IPS-15b (cell line): Measurements from ENCODE around the gene CAPN8.

Source experiments
- H3K27me3 ChIP-seq: one replicate; pipeline ENCODE4 v1.6.1; 2013; ENCODE audit warnings: low read length; ENCODE audit not compliant: control insufficient read depth, insufficient read depth
- H3K36me3 ChIP-seq: one replicate; pipeline ENCODE4 v1.6.1; 2013; ENCODE audit warnings: low read length; ENCODE audit not compliant: control insufficient read depth, insufficient read depth
- H3K4me1 ChIP-seq: one replicate; pipeline ENCODE4 v1.6.1; 2013; ENCODE audit warnings: mild to moderate bottlenecking, low read length; ENCODE audit not compliant: control insufficient read depth, insufficient read depth
- H3K4me3 ChIP-seq: one replicate; pipeline ENCODE4 v1.5.1; 2013; ENCODE audit warnings: low read depth, low read length
- H3K9ac ChIP-seq: one replicate; pipeline ENCODE4 v1.6.1; 2013; ENCODE audit warnings: low read depth, mild to moderate bottlenecking, low read length
- H3K9me3 ChIP-seq: one replicate; pipeline ENCODE4 v1.6.1; 2013; ENCODE audit warnings: mild to moderate bottlenecking, low read length; ENCODE audit not compliant: control insufficient read depth, insufficient read depth

The CAPN8 gene

DNA sequence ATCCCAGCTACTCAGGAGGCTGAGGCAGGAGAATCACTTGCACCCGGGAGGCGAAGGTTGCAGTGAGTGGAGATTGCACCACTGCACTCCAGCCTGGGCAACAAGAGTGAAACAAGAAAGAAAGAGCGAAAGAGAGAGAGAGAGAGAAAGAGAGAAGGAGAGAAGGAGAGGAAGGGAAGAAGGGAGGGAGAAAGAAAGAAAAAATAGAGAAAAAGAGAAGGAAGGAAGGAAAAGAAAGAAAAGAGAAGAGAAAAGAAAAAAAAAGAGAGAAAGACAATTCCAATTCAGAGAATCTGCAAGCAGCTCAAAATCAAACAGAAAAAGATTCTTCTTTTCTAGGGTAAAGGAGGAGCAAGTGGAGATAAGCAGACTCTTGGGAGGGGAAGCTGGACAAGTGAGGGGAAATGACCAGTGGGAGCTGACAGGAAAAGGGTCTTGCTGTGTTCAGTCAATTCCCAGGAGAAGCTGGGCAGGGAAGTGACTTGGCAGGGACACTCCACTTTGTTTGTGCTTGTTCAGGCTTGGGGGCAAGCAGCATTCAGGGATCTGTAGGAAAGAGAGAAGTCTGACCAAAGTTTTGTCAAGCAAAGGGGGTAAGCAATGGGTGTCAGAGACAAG lies 43.3 kb upstream of the CAPN8 start:
- Histone ChIP-seq H3K4me1 (peaks cover 13% of the 10 kb centered on the region), H3K4me3 (no peak overlapping the region), H3K27me3 (peaks cover 16% of the 10 kb centered on the region), H3K9me3 (no peaks in the 10 kb centered on the region), H3K36me3 (no peaks in the 10 kb centered on the region), H3K9ac (no peak overlapping the region)

DNA sequence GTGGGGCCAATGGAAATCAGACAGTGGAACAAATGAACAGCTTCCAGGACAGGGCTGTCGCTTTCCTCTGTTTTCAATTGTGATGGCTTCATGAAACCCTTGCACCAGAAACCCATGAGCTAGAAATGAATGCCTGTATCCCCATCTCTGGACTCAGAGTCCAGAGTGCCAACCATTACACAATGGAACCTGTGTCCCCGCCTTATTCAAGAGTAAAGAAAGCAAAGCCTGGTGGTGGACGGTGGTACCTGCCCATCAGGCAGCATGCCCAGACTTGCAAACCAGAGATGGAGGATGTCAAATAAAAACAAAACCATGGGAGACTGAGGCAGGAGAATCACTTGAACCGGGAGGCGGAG lies 42.5 kb upstream of the CAPN8 start:
- no peaks in the 10 kb centered on the region for H3K9me3 ChIP-seq
- H3K4me3 ChIP-seq = no peak overlapping the region
- peaks cover 9% of the 10 kb centered on the region for H3K27me3 ChIP-seq
- no peak overlapping the region for H3K9ac ChIP-seq
- no peaks in the 10 kb centered on the region for H3K36me3 ChIP-seq
- peaks cover 8% of the 10 kb centered on the region for H3K4me1 ChIP-seq

- H3K27me3 ChIP-seq = peaks cover 8% of the 10 kb centered on the region
- H3K4me1 ChIP-seq = peaks cover 8% of the 10 kb centered on the region
- H3K9me3 ChIP-seq = no peaks in the 10 kb centered on the region
- H3K4me3 ChIP-seq = no peak overlapping the region
- H3K36me3 ChIP-seq = no peaks in the 10 kb centered on the region
- H3K9ac ChIP-seq = no peak overlapping the region
Measured at GRCh38 chr1:223707256-223708000, 41.9 kb upstream of the CAPN8 start.

- peaks cover 8% of the 10 kb centered on the region for H3K4me1 ChIP-seq
- no peaks in the 10 kb centered on the region for H3K36me3 ChIP-seq
- no peak overlapping the region for H3K9ac ChIP-seq
- H3K4me3 ChIP-seq = no peak overlapping the region
- no peaks in the 10 kb centered on the region for H3K9me3 ChIP-seq
- H3K27me3 ChIP-seq = peaks cover 5% of the 10 kb centered on the region
Measured at GRCh38 chr1:223706077-223706973, 40.8 kb upstream of the CAPN8 start.

- Histone ChIP-seq H3K9ac (no peak overlapping the region), H3K27me3 (no peaks in the 10 kb centered on the region), H3K4me1 (peaks cover 8% of the 10 kb centered on the region), H3K36me3 (no peaks in the 10 kb centered on the region), H3K4me3 (no peak overlapping the region), H3K9me3 (no peaks in the 10 kb centered on the region)
Measured at GRCh38 chr1:223704921-223705878, 39.7 kb upstream of the CAPN8 start.

GRCh38 chr1:223703668-223704013 lies 38.1 kb upstream of the CAPN8 start:
- H3K27me3 ChIP-seq = no peaks in the 10 kb centered on the region

DNA sequence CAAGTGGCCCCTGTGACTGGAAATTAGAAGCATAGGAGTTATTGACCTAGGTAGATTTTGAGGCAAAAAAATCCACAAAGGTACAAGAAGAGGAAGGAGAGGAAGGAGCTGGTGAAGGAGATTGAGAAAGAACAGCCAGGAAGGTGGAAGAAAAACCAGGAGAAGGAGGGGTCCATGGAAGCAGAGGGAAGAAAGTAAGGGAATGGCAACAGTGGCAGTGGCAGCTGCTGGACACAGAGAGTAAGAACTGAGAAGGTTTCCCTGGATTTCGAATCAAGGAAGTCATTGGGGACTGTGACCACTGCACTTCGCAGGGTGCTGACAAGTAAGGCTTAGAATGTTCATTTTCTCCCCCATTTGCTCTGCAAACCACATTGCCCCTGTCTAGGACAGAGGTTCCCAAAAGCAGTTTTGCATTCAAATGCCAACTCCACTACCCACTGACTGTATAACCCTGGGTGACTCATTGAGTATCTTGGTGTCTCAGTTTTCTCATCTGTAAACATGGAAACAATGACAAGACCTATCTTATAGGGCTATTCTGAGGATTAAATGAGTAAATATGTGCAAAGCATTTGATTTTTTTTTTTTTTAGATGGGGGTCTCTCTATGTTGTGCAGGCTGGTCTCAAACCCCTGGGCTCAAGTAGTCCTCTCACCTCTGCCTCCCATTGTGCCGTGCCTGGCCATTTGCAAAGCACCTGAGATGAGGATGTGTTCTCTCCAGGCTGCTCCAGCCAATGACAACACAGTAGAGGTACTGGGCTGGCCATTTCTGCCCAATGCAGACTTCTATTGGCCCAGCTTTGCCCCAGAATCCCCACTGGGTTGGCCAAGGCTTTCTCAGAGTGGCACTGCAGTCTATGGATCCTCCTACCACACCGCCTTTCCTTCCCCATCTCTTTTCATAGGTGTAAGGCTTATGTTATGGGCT lies 37.5 kb upstream of the CAPN8 start:
- no peaks in the 10 kb centered on the region for H3K36me3 ChIP-seq
- peaks cover 8% of the 10 kb centered on the region for H3K4me1 ChIP-seq
- no peak overlapping the region for H3K4me3 ChIP-seq
- no peaks in the 10 kb centered on the region for H3K27me3 ChIP-seq
- no peaks in the 10 kb centered on the region for H3K9me3 ChIP-seq
- H3K9ac ChIP-seq = no peak overlapping the region

More at GRCh38 chr1:223703668-223704013, 38.1 kb upstream of the CAPN8 start:
- Histone ChIP-seq H3K36me3 (no peaks in the 10 kb centered on the region), H3K9me3 (no peaks in the 10 kb centered on the region), H3K4me3 (no peak overlapping the region), H3K4me1 (peaks cover 8% of the 10 kb centered on the region), H3K9ac (no peak overlapping the region)

DNA sequence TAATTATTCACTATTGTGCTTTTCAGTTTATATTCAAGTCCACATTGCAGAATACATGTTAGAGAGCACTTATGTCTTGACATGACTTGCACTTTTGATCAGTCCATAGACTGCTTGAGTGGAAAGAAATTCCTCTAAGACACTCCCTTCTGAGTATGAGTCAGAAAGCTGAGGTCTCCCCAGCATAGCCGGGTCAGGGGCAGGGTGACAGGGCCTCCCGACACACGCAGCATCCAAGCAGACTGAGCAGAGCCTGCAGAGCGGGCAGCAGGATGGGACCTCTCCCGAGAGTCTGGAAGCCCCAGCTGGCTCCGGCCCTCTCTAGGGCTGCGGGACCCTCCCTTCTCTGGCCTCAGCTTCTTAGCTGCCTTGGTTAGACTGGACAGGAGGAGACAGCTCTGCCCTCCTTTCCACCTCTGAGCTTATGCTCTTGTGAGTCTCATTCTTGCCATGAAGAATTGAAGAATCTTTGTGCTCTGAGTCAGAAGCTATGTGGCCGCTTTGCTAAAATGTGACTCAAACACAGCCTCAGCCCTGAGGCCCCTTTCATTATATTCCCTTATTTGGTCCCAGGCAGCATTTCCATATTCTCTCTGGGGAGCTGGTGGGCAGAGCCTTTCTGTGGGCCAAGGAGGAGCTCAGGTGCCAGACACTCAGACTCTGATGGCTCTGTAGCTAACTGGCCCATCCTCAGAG lies 35.6 kb upstream of the CAPN8 start:
- Histone ChIP-seq H3K36me3 (no peaks in the 10 kb centered on the region), H3K9ac (no peak overlapping the region), H3K4me3 (no peak overlapping the region), H3K27me3 (no peaks in the 10 kb centered on the region), H3K4me1 (no peaks in the 10 kb centered on the region), H3K9me3 (no peaks in the 10 kb centered on the region)

- Histone ChIP-seq H3K36me3 (no peaks in the 10 kb centered on the region), H3K4me1 (no peaks in the 10 kb centered on the region), H3K27me3 (no peaks in the 10 kb centered on the region), H3K9ac (no peak overlapping the region), H3K9me3 (no peaks in the 10 kb centered on the region), H3K4me3 (no peak overlapping the region)
Measured at GRCh38 chr1:223700388-223700918, 35.0 kb upstream of the CAPN8 start.

DNA sequence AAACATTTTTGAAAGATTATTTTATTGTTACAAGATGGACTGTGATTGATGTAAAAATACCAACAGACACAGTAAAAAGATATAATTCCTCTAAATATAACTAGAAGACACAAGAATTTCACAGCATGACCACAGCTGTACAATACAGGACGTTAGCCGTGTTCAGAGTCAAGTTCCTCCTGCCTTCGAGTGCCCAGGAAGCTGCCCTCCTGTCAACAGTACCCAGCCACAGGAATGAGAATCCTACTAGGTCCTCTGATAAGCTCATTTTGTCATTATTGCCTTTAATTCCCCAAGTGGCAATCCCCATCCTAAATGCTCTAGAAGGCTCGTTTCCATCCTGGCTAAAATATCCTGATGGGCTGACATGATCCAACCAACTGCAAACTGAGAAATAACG lies 30.4 kb upstream of the CAPN8 start:
- H3K4me1 ChIP-seq = no peaks in the 10 kb centered on the region
- no peaks in the 10 kb centered on the region for H3K9me3 ChIP-seq
- no peaks in the 10 kb centered on the region for H3K27me3 ChIP-seq
- no peaks in the 10 kb centered on the region for H3K36me3 ChIP-seq
- H3K4me3 ChIP-seq = no peak overlapping the region
- H3K9ac ChIP-seq = no peak overlapping the region
